ENCODE measurements around the gene TAOK1. TPM values are rescaled to one million over a fixed set of nuclear protein-coding genes. Genes with fewer than 3 reads are reported as not detected.

TAOK1 gene
- total and polyA plus RNA-seq, 9 of the 15 experiments (the other 6 are each of a cell fraction or from before 2014, with no cell fraction given), result 3.2 to 33.1 (median 16.5) TPM

DNA sequence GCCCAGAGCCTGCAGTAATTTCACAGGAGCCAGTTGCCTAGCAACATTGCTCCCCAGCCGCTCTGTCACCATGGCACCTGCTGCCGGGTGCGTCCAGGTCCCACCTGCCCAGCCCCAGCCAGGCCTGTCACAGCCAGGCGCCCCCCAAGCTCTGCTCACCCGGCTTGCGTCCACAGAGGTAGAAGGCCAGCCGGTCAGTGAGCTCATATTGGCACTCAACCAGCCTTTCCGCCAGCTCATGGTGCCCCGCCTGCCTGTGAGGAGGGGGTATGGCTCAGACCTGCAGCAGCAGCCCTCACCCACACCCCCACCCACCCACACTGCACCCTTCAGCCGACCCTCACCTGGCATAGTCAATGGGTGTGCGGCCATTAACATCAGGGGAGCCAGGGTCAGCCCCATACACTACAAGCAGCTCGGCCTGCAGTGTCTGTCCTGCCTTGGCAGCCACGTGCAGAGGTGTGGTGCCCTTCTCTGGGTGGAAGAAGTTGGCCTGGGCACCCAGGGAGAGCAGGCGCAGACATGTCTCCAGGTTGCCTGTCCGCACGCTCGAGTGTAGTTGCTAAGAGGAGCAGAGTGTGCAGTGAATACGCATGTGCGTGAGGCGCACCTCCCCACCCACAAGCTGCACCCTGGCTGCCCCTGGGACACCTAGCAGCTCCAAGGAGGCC, 191.6 kb downstream of the TAOK1 start:
- no peak overlapping the region for H3K27ac ChIP-seq (ENCODE audit: extremely low read depth, low read depth, low read length)
- TF ChIP-seq ZNF354B (CRISPR knock-in tag; IDR thresholded peaks at IDR 0.05), result no peak
- TF ChIP-seq, protein P1, sequence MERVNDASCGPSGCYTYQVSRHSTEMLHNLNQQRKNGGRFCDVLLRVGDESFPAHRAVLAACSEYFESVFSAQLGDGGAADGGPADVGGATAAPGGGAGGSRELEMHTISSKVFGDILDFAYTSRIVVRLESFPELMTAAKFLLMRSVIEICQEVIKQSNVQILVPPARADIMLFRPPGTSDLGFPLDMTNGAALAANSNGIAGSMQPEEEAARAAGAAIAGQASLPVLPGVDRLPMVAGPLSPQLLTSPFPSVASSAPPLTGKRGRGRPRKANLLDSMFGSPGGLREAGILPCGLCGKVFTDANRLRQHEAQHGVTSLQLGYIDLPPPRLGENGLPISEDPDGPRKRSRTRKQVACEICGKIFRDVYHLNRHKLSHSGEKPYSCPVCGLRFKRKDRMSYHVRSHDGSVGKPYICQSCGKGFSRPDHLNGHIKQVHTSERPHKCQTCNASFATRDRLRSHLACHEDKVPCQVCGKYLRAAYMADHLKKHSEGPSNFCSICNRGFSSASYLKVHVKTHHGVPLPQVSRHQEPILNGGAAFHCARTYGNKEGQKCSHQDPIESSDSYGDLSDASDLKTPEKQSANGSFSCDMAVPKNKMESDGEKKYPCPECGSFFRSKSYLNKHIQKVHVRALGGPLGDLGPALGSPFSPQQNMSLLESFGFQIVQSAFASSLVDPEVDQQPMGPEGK (CRISPR knock-in tag; IDR thresholded peaks at IDR 0.05; ENCODE audit: borderline replicate concordance), result no peak
- TF ChIP-seq RFX1 (IDR thresholded peaks at IDR 0.05), result peak; percentile 77; the same call in 1 of the 2 replicates
- no peak for TF ChIP-seq TAL1 (IDR thresholded peaks at IDR 0.05)
- TF ChIP-seq, protein P2, sequence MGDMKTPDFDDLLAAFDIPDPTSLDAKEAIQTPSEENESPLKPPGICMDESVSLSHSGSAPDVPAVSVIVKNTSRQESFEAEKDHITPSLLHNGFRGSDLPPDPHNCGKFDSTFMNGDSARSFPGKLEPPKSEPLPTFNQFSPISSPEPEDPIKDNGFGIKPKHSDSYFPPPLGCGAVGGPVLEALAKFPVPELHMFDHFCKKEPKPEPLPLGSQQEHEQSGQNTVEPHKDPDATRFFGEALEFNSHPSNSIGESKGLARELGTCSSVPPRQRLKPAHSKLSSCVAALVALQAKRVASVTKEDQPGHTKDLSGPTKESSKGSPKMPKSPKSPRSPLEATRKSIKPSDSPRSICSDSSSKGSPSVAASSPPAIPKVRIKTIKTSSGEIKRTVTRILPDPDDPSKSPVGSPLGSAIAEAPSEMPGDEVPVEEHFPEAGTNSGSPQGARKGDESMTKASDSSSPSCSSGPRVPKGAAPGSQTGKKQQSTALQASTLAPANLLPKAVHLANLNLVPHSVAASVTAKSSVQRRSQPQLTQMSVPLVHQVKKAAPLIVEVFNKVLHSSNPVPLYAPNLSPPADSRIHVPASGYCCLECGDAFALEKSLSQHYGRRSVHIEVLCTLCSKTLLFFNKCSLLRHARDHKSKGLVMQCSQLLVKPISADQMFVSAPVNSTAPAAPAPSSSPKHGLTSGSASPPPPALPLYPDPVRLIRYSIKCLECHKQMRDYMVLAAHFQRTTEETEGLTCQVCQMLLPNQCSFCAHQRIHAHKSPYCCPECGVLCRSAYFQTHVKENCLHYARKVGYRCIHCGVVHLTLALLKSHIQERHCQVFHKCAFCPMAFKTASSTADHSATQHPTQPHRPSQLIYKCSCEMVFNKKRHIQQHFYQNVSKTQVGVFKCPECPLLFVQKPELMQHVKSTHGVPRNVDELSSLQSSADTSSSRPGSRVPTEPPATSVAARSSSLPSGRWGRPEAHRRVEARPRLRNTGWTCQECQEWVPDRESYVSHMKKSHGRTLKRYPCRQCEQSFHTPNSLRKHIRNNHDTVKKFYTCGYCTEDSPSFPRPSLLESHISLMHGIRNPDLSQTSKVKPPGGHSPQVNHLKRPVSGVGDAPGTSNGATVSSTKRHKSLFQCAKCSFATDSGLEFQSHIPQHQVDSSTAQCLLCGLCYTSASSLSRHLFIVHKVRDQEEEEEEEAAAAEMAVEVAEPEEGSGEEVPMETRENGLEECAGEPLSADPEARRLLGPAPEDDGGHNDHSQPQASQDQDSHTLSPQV (IDR thresholded peaks at IDR 0.05), result no peak
- TF ChIP-seq, protein P3, sequence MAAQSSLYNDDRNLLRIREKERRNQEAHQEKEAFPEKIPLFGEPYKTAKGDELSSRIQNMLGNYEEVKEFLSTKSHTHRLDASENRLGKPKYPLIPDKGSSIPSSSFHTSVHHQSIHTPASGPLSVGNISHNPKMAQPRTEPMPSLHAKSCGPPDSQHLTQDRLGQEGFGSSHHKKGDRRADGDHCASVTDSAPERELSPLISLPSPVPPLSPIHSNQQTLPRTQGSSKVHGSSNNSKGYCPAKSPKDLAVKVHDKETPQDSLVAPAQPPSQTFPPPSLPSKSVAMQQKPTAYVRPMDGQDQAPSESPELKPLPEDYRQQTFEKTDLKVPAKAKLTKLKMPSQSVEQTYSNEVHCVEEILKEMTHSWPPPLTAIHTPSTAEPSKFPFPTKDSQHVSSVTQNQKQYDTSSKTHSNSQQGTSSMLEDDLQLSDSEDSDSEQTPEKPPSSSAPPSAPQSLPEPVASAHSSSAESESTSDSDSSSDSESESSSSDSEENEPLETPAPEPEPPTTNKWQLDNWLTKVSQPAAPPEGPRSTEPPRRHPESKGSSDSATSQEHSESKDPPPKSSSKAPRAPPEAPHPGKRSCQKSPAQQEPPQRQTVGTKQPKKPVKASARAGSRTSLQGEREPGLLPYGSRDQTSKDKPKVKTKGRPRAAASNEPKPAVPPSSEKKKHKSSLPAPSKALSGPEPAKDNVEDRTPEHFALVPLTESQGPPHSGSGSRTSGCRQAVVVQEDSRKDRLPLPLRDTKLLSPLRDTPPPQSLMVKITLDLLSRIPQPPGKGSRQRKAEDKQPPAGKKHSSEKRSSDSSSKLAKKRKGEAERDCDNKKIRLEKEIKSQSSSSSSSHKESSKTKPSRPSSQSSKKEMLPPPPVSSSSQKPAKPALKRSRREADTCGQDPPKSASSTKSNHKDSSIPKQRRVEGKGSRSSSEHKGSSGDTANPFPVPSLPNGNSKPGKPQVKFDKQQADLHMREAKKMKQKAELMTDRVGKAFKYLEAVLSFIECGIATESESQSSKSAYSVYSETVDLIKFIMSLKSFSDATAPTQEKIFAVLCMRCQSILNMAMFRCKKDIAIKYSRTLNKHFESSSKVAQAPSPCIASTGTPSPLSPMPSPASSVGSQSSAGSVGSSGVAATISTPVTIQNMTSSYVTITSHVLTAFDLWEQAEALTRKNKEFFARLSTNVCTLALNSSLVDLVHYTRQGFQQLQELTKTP (IDR thresholded peaks at IDR 0.05; ENCODE audit: low read depth in 1 of 2, partially characterized antibody in 2 of 2), result no peak
- TF ChIP-seq NFE2 (IDR thresholded peaks at IDR 0.05; ENCODE audit: low read depth), result no peak
- 0 out of 2 replicates have a peak, but pooled peaks have one; percentile 24 for TF ChIP-seq MYNN (IDR thresholded peaks at IDR 0.05)
- TF ChIP-seq MYNN (CRISPR knock-in tag; IDR thresholded peaks at IDR 0.05), result no peak
- no peak for TF ChIP-seq ASH1L (IDR thresholded peaks at IDR 0.05; ENCODE audit: borderline replicate concordance, low read depth, partially characterized antibody)
- TF ChIP-seq FOS (IDR thresholded peaks at IDR 0.05; ENCODE audit: extremely low read depth, insufficient read length), result no peak
- no peak for TF ChIP-seq ZNF57 (CRISPR knock-in tag; IDR thresholded peaks at IDR 0.05)
- TF ChIP-seq WHSC1 (IDR thresholded peaks at IDR 0.05; ENCODE audit: low read length), result no peak

More for the DNA sequence above, 191.6 kb downstream of the TAOK1 start:
- BruUV-seq (replicated peaks), result no TSS peak
- no peaks in the 10 kb centered on the region for H3K9me3 ChIP-seq (replicated peaks; ENCODE audit: control insufficient read depth, insufficient read depth, low read depth, low read length)
- no peak overlapping the region for H2AFZ ChIP-seq (ENCODE audit: low read depth, low read length)
- peaks cover 6 to 42% of the 10 kb centered on the region in 2 experiments; a peak in 4 of 5 replicates for H3K4me1 ChIP-seq (replicated peaks in 1 of 2; ENCODE audit: control insufficient read depth in 2 of 2, insufficient read depth in 2 of 2, low read length in 2 of 2)
- POLR2A ChIA-PET, result interaction anchor here (0.6 to 1.0 kb wide), 4 partner anchors 9 to 548 kb away, joined by 3 to 4 read pairs (median 4); no protein-coding TSS in a partner anchor
- 92% methylated on average over 13 of the region's 20 CpGs for WGBS (ENCODE audit: insufficient coverage, low coverage, missing lambda C conversion rate)
- no peak overlapping the region; a peak in 1 of 4 replicates for H3K9ac ChIP-seq (ENCODE audit: insufficient read depth in 1 of 2, low read depth in 2 of 2, low read length in 2 of 2)
- DNase-seq (ENCODE audit: extremely low read depth in 1 of 4, low spot score in 3 of 4), result no peak
- peaks cover 40% of the 10 kb centered on the region; the same call in 1 of the 3 replicates for H3K36me3 ChIP-seq (ENCODE audit: control insufficient read depth, insufficient read depth, low read length)
- H3K4me3 ChIP-seq, result no peak overlapping the region
- no peak for FAIRE-seq
- intact Hi-C loops (cut with micrococcal nuclease), result no loop called here
- no peaks in the 10 kb centered on the region for H3K27me3 ChIP-seq (ENCODE audit: control insufficient read depth in 2 of 2, insufficient read depth in 2 of 2, low read length in 2 of 2)
- H3K4me2 ChIP-seq (ENCODE audit: insufficient read depth, low read length), result no peak overlapping the region
- H4K20me1 ChIP-seq (replicated peaks; ENCODE audit: control insufficient read depth, insufficient read depth, low read length), result no peaks in the 10 kb centered on the region
- no peaks in the 10 kb centered on the region for H3K9me1 ChIP-seq (ENCODE audit: control insufficient read depth, insufficient read depth, low read length)
- in situ Hi-C loops (cut with MboI), result no loop called here
- no peak for ATAC-seq
- H3K79me2 ChIP-seq (ENCODE audit: control insufficient read depth, insufficient read depth, low read length), result peaks cover 5% of the 10 kb centered on the region; the same call in 1 of the 3 replicates
- CTCF ChIA-PET (ENCODE audit: low intra/inter-chr PET ratio), result no interaction called here

All from K562 (cell line).